Stimulated activated CD8-positive, alpha-beta memory T cell treated with anti-CD3 and anti-CD28 coated beads, Interleukin-12 subunit alpha, Interleukin-12 subunit beta, amount 100 ng/mL, for 1 hour (primary cell): ENCODE data around the gene GLCCI1.
"Not testable (repeated sequence)": the region's sequence is repeated elsewhere in the genome, so short reads cannot be mapped to it uniquely, and the experiment has no call there.

Experiments
- DNase-seq: peaks from one replicate; pipeline ENCODE4 v3.0.0-alpha.2; 2020; ENCODE audit warnings: low read depth

GLCCI1 gene

GRCh38 chr7:7989616-7990440 lies 21.2 kb downstream of the GLCCI1 start:
- DNase-seq, result no peak

- DNase-seq, result no peak
Measured at GRCh38 chr7:7990441-7990761, 21.8 kb downstream of the GLCCI1 start.

GRCh38 chr7:7992506-7992905 lies 23.9 kb downstream of the GLCCI1 start:
- no peak for DNase-seq

GRCh38 chr7:7995348-7995747 lies 26.8 kb downstream of the GLCCI1 start:
- not testable (repeated sequence) for DNase-seq

- no peak for DNase-seq
Measured at GRCh38 chr7:7996568-7996967, 28.0 kb downstream of the GLCCI1 start.

GRCh38 chr7:8000315-8000941 lies 31.8 kb downstream of the GLCCI1 start:
- no peak for DNase-seq

GRCh38 chr7:8003077-8003476 lies 34.5 kb downstream of the GLCCI1 start:
- DNase-seq, result no peak

GRCh38 chr7:8005279-8005678 lies 36.7 kb downstream of the GLCCI1 start:
- DNase-seq, result no peak

GRCh38 chr7:8014399-8014798 lies 45.8 kb downstream of the GLCCI1 start:
- no peak for DNase-seq

- DNase-seq, result no peak
Measured at GRCh38 chr7:8015100-8015745, 46.6 kb downstream of the GLCCI1 start.

GRCh38 chr7:8015746-8016120 lies 47.1 kb downstream of the GLCCI1 start:
- no peak for DNase-seq

- DNase-seq, result no peak
Measured at GRCh38 chr7:8017423-8017822, 48.8 kb downstream of the GLCCI1 start.

GRCh38 chr7:8018961-8019360 lies 50.4 kb downstream of the GLCCI1 start:
- DNase-seq, result no peak

- no peak for DNase-seq
Measured at GRCh38 chr7:8022628-8023027, 54.0 kb downstream of the GLCCI1 start.

- DNase-seq, result no peak
Measured at GRCh38 chr7:8035192-8035591, 66.6 kb downstream of the GLCCI1 start.

GRCh38 chr7:8035647-8036518 lies 67.3 kb downstream of the GLCCI1 start:
- no peak for DNase-seq

- DNase-seq, result no peak
Measured at GRCh38 chr7:8037151-8037550, 68.6 kb downstream of the GLCCI1 start.

GRCh38 chr7:8040768-8041369 lies 72.3 kb downstream of the GLCCI1 start:
- no peak for DNase-seq

GRCh38 chr7:8042796-8043535 lies 74.4 kb downstream of the GLCCI1 start:
- DNase-seq, result no peak

- DNase-seq, result no peak
Measured at GRCh38 chr7:8044761-8045430, 76.3 kb downstream of the GLCCI1 start.

GRCh38 chr7:8048067-8048466 lies 79.5 kb downstream of the GLCCI1 start:
- DNase-seq, result not testable (repeated sequence)
